Muscle of back (tissue), 11 donors: ENCODE measurements around the gene POLR2A. TPM values are rescaled to one million over a fixed set of nuclear protein-coding genes. Genes with fewer than 3 reads are reported as not detected.
A peak's percentile ranks its signal among the peaks of the same experiment; 100 is the strongest.
"Not testable (repeated sequence)": the region's sequence is repeated elsewhere in the genome, so short reads cannot be mapped to it uniquely, and the experiment has no call there.

Experiments
- DNase-seq, 3 donors: peaks; one replicate each; pipeline versions ENCODE4 v3.0.0 to v3.0.0-alpha.2; 2013
- polyA plus RNA-seq, 10 donors: library from polyadenylated mRNA; unstranded; fragments of 120-200 nt; gene quantifications; one replicate each; pipeline ENCODE4 v1.2.1, GENCODE V29; 2013; ENCODE audit not compliant: insufficient read length in 10 of 10

The POLR2A gene
- polyA plus RNA-seq, 10 donors, result 50.2 to 72.7 (median 58.4) TPM

DNA sequence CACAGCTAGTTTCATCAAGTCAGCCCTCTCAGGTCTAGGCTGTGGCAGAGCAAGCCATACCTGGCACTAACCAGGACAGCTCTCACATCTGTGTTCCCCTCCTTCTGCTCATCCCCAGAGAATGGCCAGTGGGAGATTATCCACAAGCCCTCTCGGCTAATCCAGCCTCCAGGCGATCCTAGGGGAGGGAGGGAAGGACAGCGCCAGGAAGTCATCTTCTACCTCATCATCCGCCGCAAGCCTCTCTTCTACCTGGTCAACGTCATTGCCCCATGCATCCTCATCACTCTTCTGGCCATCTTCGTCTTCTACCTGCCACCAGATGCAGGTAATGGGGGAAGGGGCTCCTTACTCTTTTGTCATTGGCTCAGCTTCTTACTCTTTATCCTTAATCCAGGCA is 35.7 kb upstream of the POLR2A start:
- no peak for DNase-seq

DNA sequence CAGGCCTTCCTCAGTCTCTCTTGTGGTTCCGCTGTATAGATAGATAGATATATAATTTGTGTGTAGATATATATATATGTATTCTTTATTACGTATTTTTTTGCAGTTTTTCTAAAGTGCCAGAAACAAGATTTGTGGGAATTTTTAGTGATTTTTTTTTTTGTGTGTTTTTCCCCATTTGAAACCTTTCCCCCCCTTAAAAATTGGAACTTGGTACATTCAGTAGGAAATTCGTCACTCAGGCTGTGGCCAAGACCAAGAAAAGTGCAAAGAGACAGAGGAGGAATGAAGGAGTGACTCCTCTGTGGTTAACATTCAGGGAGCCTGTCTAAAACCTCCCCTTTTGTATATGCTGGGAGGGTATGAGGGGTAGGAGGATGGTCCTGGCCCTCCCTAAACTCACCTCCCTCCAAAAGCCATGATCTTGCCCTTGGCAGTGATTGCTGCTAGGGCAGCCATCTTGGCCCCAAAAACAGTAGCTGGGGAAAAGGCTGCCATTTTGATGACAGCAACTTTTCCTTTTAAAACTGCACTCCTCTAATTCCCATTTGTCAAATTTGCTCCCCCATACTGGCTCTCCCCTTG is 24.1 kb upstream of the POLR2A start:
- DNase-seq, result peak in 1 of 3 donors; percentile 20

DNA sequence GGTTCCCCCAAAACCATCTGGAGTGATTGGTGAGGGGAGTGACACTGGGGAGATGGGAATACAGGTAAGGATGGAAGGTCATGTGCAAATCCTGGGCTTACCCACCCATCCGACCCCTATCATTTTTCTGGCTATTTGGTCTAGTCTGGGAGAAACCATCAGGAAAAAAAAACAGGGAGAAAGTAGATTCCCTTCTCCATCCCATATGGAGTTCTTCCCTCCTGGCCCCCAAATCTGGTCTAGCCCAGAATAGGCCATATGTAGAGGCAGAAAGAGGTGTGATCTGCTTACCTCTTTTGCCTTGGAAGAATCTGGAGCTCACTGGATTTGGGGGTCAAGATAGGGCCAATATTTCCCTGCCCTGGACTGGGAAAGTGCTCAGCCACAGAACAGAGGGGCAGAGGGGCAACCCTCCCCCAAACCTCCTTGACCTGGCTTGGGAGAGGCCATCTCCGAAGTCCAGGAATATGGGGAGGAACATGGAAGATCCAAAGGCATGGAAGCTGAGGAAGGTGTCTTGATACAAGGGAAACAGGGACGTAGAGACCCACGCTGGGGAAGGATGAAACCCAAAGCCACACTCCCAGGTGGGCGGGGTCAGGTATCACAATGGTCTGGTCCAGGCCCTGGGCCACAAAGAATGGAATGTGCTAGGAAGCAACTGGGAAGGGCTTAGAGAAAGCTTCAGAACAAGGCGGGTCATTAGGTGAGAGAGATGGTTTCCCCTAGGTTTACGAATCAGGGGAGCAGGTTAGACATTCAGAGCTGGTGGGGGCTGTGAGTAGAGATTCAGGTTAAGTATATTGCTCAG is 23.1 kb upstream of the POLR2A start:
- no peak for DNase-seq

- no peak for DNase-seq
These were observed 21.4 kb upstream of the POLR2A start for GRCh38 chr17:7462474-7463371.

DNA sequence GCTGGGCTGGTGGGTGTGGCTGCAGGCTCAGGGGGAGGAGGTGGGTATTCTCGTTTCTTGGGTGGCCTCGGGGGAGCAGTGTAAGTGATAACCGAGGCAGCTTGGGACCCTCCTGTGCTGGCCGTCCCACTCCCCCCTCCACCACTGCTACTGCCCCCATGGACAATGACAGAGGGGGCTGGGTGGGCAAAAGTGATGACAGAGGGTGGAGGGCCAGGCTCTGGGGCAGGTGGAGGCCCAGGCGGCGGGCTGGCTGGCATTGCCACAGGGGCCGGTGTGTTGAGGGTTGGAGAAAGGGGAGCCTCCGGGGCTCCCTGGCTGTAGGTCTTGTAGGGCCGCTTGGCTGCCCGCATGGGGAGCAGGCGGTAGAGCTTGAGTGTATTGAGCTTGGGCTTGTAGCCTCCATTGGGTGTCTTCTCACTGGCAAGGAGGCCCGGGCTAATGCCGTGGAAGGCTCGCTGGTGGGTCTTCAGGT is 20.8 kb upstream of the POLR2A start:
- DNase-seq, result no peak

- no peak for DNase-seq
These were observed 20.1 kb upstream of the POLR2A start for GRCh38 chr17:7464081-7464480.

DNA sequence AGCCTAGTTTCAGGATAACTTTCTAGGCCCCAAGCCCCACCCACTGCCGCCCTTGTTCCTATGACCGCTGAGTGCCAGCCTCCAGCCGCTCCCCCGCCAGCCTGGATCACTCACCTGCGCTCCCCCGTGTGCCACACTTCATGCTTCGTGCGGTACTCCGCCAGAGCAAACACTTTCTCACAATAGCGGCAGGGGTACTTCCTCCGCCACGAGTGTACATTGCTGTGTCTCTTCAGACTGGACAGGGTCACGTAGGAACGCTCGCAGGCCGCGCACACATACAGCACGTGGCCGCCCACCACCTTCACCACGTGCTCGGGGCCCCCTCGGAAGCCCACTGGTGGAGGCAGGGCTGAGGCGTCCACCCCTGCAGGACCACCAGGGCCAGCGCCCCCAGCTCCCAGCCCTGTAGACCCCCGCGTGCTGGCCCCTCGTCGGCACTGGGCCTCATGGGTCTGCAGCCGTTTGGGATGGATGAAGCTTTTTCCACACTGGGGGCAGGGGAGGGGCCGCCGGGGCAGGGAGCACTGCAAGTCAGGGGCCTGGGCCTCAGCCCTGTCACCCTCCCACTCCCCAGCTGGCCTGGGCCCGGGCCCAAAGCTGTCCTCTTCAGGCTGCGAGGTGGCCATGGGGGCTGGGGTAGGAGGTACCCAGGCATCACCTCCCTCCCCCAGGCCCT is 18.4 kb upstream of the POLR2A start:
- no peak for DNase-seq

DNA sequence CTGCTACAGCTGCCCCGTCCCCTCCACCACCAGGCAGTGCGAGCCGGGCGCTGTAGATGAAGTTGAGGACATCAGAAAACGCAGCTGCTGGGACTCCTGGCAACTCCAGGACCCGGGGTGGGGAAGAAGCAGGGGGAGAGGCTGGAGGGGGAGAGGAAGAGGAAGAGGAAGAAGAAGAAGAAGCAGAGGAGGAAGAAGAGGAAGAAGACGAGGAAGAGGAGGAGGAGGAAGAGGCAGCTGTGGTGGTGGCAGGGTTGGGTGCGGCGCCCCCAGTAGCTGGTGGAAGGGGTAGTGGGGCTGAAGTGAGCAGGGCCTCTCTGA is 17.9 kb upstream of the POLR2A start:
- no peak for DNase-seq

DNA sequence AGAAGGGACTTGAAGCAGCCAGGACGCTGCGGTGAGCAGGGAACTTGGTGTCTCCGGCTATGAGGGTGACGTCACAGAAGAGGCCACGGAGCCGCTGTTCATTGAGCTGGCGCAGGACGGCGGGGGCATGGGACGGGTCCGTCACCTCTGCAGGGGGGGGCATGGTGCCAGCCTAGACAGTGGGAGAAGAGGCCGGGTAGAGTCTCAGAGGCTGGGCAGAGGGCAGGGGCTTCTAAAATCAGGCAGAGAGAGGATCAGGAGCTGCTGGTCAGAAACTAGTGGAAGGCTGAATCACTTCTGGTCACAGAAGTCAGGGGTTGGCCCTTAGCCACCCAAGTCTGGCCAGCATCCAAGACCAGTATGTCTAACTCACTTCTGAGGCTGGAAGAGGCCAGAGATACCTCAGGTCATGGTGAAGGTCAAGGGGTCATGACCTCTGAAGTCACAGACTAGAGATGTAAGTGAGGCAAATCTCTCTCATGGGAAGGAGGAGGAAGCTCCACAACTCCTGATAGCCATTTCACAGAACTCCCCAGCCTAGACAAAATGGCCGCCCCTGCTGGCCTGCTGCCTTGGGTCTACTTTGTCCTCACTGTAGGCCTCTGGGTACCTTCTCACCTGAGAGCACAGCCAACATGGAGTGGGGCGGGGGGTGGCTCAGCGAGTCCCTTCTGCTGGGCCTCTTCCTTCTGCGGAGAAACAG is 17.4 kb upstream of the POLR2A start:
- DNase-seq, result peak in 1 of 3 donors; percentile 60

- DNase-seq, result no peak
These were observed 16.7 kb upstream of the POLR2A start for GRCh38 chr17:7467498-7467897.

DNA sequence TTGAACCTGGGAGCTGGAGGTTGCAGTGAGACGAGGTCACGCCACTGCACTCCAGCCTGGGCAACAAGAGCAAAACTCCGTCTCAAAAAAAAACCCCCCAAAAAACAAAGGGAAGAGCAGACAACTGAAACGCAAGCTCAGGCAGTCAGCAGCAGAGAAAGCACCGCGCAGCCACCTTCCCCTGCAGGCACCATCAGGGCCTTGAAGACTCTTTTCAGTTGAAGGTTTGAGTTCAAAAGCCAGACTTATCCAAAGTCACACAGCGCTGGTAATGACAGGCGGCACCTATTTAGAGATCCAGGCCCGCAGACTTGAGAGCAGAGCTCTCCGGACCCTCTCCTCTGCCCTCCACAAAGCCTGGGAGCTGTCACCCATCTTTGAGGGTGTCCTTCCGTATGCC is 15.9 kb upstream of the POLR2A start:
- DNase-seq, result no peak

GRCh38 chr17:7468804-7469389 is 15.3 kb upstream of the POLR2A start:
- DNase-seq, result no peak

DNA sequence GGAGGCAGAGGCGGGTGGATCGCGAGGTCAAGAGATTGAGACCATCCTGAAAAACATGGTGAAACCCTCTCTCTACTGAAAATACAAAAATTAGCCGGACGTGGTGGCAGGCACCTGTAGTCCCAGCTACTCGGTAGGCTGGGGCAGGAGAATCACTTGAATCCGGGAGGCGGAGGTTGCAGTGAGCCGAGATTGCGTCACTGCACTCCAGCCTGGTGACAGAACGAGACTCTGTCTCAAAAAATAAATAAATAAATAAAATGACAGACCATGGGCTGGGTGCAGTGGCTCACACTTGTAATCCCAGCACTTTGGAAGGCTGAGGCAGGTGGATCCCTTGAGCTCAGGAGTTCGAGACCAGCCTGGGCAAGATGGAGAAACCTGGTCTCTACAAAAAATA is 14.3 kb upstream of the POLR2A start:
- DNase-seq, result not testable (repeated sequence)

GRCh38 chr17:7470457-7470973 is 13.7 kb upstream of the POLR2A start:
- not testable (repeated sequence) for DNase-seq

- DNase-seq, result no peak
These were observed 12.4 kb upstream of the POLR2A start for GRCh38 chr17:7471729-7472128.

- not testable (repeated sequence) for DNase-seq
These were observed 9.4 kb upstream of the POLR2A start for GRCh38 chr17:7474767-7475166.

DNA sequence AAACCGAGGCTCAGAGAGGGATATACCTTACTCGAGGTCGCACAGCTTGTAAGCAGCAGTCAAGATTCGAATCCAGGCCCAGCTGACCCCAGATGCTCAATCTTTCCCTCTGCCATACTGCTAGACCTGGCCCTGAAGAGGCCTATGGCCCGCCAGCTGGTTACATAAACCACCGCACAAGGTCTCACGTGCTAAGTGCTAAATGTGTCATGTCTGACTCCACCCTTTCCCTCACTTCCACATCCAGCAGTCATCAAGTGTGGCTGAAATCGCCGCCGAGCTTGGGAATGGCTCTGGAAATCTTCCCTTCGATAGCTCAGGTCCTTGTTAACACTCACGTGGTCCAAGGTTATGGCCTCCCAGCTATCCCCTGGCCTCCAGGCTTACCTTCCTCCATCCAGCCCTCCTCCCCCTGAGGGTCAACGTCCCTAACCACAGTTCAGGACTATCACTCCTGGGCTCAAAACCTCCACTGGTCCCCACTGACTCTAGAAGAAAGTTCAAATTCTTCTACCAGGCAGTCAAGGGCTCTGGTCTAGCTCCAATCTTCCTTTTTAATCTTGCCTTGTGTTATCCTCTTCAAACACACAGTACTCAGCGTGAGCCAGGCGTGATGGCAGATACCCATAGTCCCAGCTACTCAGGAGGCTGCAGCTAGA is 8.3 kb upstream of the POLR2A start:
- DNase-seq, result peak in 1 of 3 donors; percentile 49

- no peak for DNase-seq
These were observed 7.7 kb upstream of the POLR2A start for GRCh38 chr17:7476494-7476893.

DNA sequence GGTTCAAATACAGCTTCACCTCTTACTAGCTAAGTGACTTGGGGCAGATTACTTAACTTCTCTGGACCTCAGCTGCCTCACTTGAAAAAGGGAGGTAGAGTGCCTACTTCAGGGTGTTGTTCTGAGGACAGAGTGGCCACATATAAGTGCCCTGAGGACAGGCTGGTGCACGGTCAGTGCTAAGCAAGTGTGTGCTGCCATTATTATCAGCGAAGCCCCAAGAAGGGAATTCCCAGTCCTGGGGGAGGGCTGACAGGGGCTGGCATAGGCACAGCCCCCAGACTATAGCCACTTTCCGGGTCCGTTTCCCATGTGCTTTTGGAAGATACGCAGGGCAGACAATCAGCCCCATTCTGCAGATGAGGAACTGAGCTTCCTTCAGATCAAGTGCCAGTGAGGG is 7.2 kb upstream of the POLR2A start:
- no peak for DNase-seq
